H9 (cell line): ENCODE data around the gene P2RX5. TPM values are rescaled to one million over a fixed set of nuclear protein-coding genes. Genes with fewer than 3 reads are reported as not detected.
A peak's percentile ranks its signal among the peaks of the same experiment; 100 is the strongest.

Source experiments
- DNase-seq: peaks from one replicate; pipeline ENCODE4 v3.0.0-alpha.2; 2017
- H2AFZ ChIP-seq: one replicate; pipeline ENCODE4 v1.6.1; 2013; ENCODE audit warnings: mild to moderate bottlenecking, low read length, control low read depth, moderate library complexity
- H2AK5ac ChIP-seq: 2 replicates; pipeline ENCODE4 v1.6.1; 2013; ENCODE audit warnings: low read length, control low read depth, mixed read lengths; ENCODE audit not compliant: insufficient read length
- H2BK120ac ChIP-seq: one replicate; pipeline ENCODE4 v1.6.1; 2013; ENCODE audit warnings: low read depth, mild to moderate bottlenecking, low read length, control low read depth, inconsistent platforms; ENCODE audit not compliant: poor library complexity, severe bottlenecking
- H2BK12ac ChIP-seq: 2 replicates; pipeline ENCODE4 v1.6.1; 2013; ENCODE audit warnings: low read length, control low read depth, mixed read lengths, low read depth; ENCODE audit not compliant: insufficient read length
- H2BK15ac ChIP-seq: 2 replicates; pipeline ENCODE4 v1.6.1; 2013; ENCODE audit warnings: low read depth, low read length, control low read depth
- H2BK20ac ChIP-seq: one replicate; pipeline ENCODE4 v1.6.1; 2013; ENCODE audit warnings: low read depth, mild to moderate bottlenecking, low read length, control low read depth, inconsistent platforms; ENCODE audit not compliant: poor library complexity, severe bottlenecking
- H2BK5ac ChIP-seq: 2 replicates; pipeline ENCODE4 v1.6.1; 2013; ENCODE audit warnings: low read length, control low read depth, mixed read lengths; ENCODE audit not compliant: insufficient read length
- H3K14ac ChIP-seq: 2 replicates; pipeline ENCODE4 v1.6.1; 2013; ENCODE audit warnings: low read length, control low read depth; ENCODE audit not compliant: insufficient read depth
- H3K18ac ChIP-seq: 2 replicates; pipeline ENCODE4 v1.6.1; 2013; ENCODE audit warnings: low read depth, mild to moderate bottlenecking, mixed read lengths, low read length, control low read depth; ENCODE audit not compliant: insufficient read length
- H3K23ac ChIP-seq: 2 replicates; pipeline ENCODE4 v1.6.1; 2013; ENCODE audit warnings: low read length, control low read depth, mixed read lengths, low read depth; ENCODE audit not compliant: insufficient read length
- H3K23me2 ChIP-seq: 2 replicates; pipeline ENCODE4 v1.6.1; 2013; ENCODE audit warnings: low read depth, mild to moderate bottlenecking, mixed read lengths, low read length, control low read depth; ENCODE audit not compliant: insufficient read length, poor library complexity, severe bottlenecking
- H3K27ac ChIP-seq: 2 replicates; pipeline ENCODE4 v1.5.1; 2013; ENCODE audit warnings: low read length, control low read depth, mixed read lengths, low read depth; ENCODE audit not compliant: insufficient read length
- H3K27me3 ChIP-seq: 2 replicates; pipeline ENCODE4 v1.6.1; 2013; ENCODE audit warnings: low read length, control low read depth, inconsistent platforms; ENCODE audit not compliant: insufficient read depth
- H3K4ac ChIP-seq: 2 replicates; pipeline ENCODE4 v1.6.1; 2013; ENCODE audit warnings: low read depth, mild to moderate bottlenecking, control low read depth, inconsistent platforms, low read length, moderate library complexity
- H3K4me1 ChIP-seq: 2 replicates; pipeline ENCODE4 v1.6.1; 2013; ENCODE audit warnings: low read length, control low read depth, inconsistent platforms; ENCODE audit not compliant: insufficient read depth
- H3K4me2 ChIP-seq: 2 replicates; pipeline ENCODE4 v1.6.1; 2013; ENCODE audit warnings: low read length, control low read depth, mixed read lengths; ENCODE audit not compliant: insufficient read length, insufficient read depth
- H3K56ac ChIP-seq: 2 replicates; pipeline ENCODE4 v1.6.1; 2013; ENCODE audit warnings: low read depth, mild to moderate bottlenecking, mixed read lengths, low read length, control low read depth; ENCODE audit not compliant: insufficient read length
- H3K79me1 ChIP-seq: 2 replicates; pipeline ENCODE4 v1.6.1; 2013; ENCODE audit warnings: low read depth, mild to moderate bottlenecking, moderate library complexity, low read length, control low read depth, inconsistent platforms; ENCODE audit not compliant: insufficient read depth, poor library complexity, severe bottlenecking
- H3K79me2 ChIP-seq: 2 replicates; pipeline ENCODE4 v1.6.1; 2013; ENCODE audit warnings: low read length, control low read depth, inconsistent platforms; ENCODE audit not compliant: insufficient read depth
- H3K9ac ChIP-seq: 2 replicates; pipeline ENCODE4 v1.6.1; 2013; ENCODE audit warnings: low read length, control low read depth, mixed read lengths; ENCODE audit not compliant: insufficient read length; ENCODE audit errors: extremely low read depth
- H3K9me3 ChIP-seq: one replicate; pipeline ENCODE4 v1.6.1; 2013; ENCODE audit warnings: low read depth, low read length, inconsistent platforms; ENCODE audit not compliant: control insufficient read depth
- H3T11ph ChIP-seq: one replicate; pipeline ENCODE4 v1.6.1; 2013; ENCODE audit warnings: mild to moderate bottlenecking, low read length, control low read depth, inconsistent platforms
- H4K20me1 ChIP-seq: one replicate; pipeline ENCODE4 v1.6.1; 2013; ENCODE audit not compliant: control insufficient read depth, insufficient read length, insufficient read depth
- H4K5ac ChIP-seq: 2 replicates; pipeline ENCODE4 v1.6.1; 2013; ENCODE audit warnings: low read depth, mild to moderate bottlenecking, mixed read lengths, low read length, control low read depth; ENCODE audit not compliant: insufficient read length
- H4K8ac ChIP-seq: replicated peaks from 2 replicates; pipeline ENCODE4 v1.6.1; 2013; ENCODE audit warnings: low read length, control low read depth, mixed read lengths, low read depth; ENCODE audit not compliant: insufficient read length
- H4K91ac ChIP-seq: 2 replicates; pipeline ENCODE4 v1.6.1; 2013; ENCODE audit warnings: low read depth, mild to moderate bottlenecking, moderate library complexity, mixed read lengths, low read length, control low read depth; ENCODE audit not compliant: insufficient read length
- H3K27ac Mint-ChIP-seq, 3 experiments: 2 replicates in 2 of 3; 3 replicates in 1 of 3; pipeline ENCODE4 v1.8.0; 2020 to 2021; ENCODE audit warnings: mixed read lengths in 3 of 3, mild to moderate bottlenecking in 1 of 3, moderate library complexity in 1 of 3
- H3K27me3 Mint-ChIP-seq: 2 replicates; pipeline ENCODE4 v1.8.0; 2021; ENCODE audit warnings: low read depth, mild to moderate bottlenecking, moderate library complexity, mixed read lengths
- H3K36me3 Mint-ChIP-seq, 3 experiments: 2 replicates in 2 of 3; 3 replicates in 1 of 3; pipeline ENCODE4 v1.8.0; 2020 to 2021; ENCODE audit warnings: low read depth in 3 of 3, mixed read lengths in 3 of 3; ENCODE audit not compliant: insufficient read depth in 1 of 3
- H3K4me1 Mint-ChIP-seq, 2 experiments: 2 replicates each; pipeline ENCODE4 v1.8.0; 2020; ENCODE audit warnings: mixed read lengths in 2 of 2
- H3K4me3 Mint-ChIP-seq, 2 experiments: 2 replicates in 1 of 2; 3 replicates in 1 of 2; pipeline ENCODE4 v1.8.0; 2020 to 2021; ENCODE audit warnings: mild to moderate bottlenecking in 2 of 2, mixed read lengths in 2 of 2, moderate library complexity in 1 of 2
- H3K9me3 Mint-ChIP-seq, 2 experiments: 2 replicates in 1 of 2; 3 replicates in 1 of 2; pipeline ENCODE4 v1.8.0; 2020; ENCODE audit warnings: mild to moderate bottlenecking in 2 of 2, mixed read lengths in 2 of 2, moderate library complexity in 1 of 2
- CTCF ChIP-seq: fragments of 200-600 bp; sonication (generic); conservative IDR thresholded peaks from 3 replicates; pipeline ENCODE4 v1.8.0; 2021; ENCODE audit warnings: antibody characterized with exemption, mild to moderate bottlenecking
- WGBS: extraction: QIAGEN DNeasy Blood & Tissue Kit; methylation state at CpG from one replicate; pipeline ENCODE4 v1.1.7; 2013; ENCODE audit warnings: missing lambda C conversion rate, low lambda C conversion rate, mixed read lengths; ENCODE audit not compliant: insufficient read length; ENCODE audit errors: extremely low coverage; 5-methylcytosine and 5-hydroxymethylcytosine counted together
- total RNA-seq: library from RNA; stranded (reverse); gene quantifications from 2 replicates; pipeline ENCODE4 v1.2.1, GENCODE V29; 2021

The P2RX5 gene
- total RNA-seq, 1 experiment from 2014 or later = 4.7 TPM

- no peak overlapping the region for H3K4ac ChIP-seq
- H2BK12ac ChIP-seq = no peak overlapping the region
- peaks cover 4% of the 10 kb centered on the region for H3K79me1 ChIP-seq
- DNase-seq = peak; percentile 27
- peaks cover 9% of the 10 kb centered on the region for H3K23me2 ChIP-seq
- no peaks in the 10 kb centered on the region for H3K9me3 ChIP-seq
- no peaks in the 10 kb centered on the region for H3K27me3 ChIP-seq
- H2BK15ac ChIP-seq = no peak overlapping the region
- H3K27me3 Mint-ChIP-seq = no peaks in the 10 kb centered on the region
- H3T11ph ChIP-seq = no peak overlapping the region
- peaks cover 16 to 17% of the 10 kb centered on the region in 2 experiments for H3K4me1 Mint-ChIP-seq
- H3K27ac ChIP-seq = no peak overlapping the region
- no peak overlapping the region for H2BK5ac ChIP-seq
- H2AFZ ChIP-seq = no peak overlapping the region
- H3K56ac ChIP-seq = no peak overlapping the region
- H3K4me3 Mint-ChIP-seq = peak overlapping the region; percentile 60 to 98
- TF ChIP-seq CTCF = no peak
- peaks cover 10 to 34% (median 19%) of the 10 kb centered on the region in 3 experiments for H3K36me3 Mint-ChIP-seq
- no peak overlapping the region for H4K5ac ChIP-seq
- H3K4me1 ChIP-seq = peaks cover 3% of the 10 kb centered on the region; the same call in 1 of the 2 replicates
- no peak overlapping the region for H3K4me2 ChIP-seq
- H3K18ac ChIP-seq = no peak overlapping the region
- H2BK20ac ChIP-seq = no peak overlapping the region
- no peaks in the 10 kb centered on the region for H3K9me3 Mint-ChIP-seq
- H3K23ac ChIP-seq = no peak overlapping the region
- peak overlapping the region in 1 of 3 experiments; percentile 8; a peak in 1 of 7 replicates for H3K27ac Mint-ChIP-seq
- H4K91ac ChIP-seq = no peak overlapping the region
- no peak overlapping the region for H3K9ac ChIP-seq
- H4K20me1 ChIP-seq = no peaks in the 10 kb centered on the region
- H2BK120ac ChIP-seq = no peak overlapping the region
- H4K8ac ChIP-seq = peak overlapping the region; percentile 30
- peaks cover 7% of the 10 kb centered on the region; the same call in 1 of the 2 replicates for H3K79me2 ChIP-seq
- no CpG with 5 or more reads among the region's 6 CpGs for WGBS
- no peak overlapping the region for H2AK5ac ChIP-seq
- no peak overlapping the region for H3K14ac ChIP-seq
These were observed 29.4 kb downstream of the P2RX5 start for GRCh38 chr17:3666516-3666915.
